IPS-18a (cell line): ENCODE measurements around the gene NRP1.

Experiments
- H3K27ac ChIP-seq: one replicate; pipeline ENCODE4 v1.5.1; 2013; ENCODE audit warnings: low read length
- H3K27me3 ChIP-seq: one replicate; pipeline ENCODE4 v1.6.1; 2013; ENCODE audit warnings: mild to moderate bottlenecking, low read length; ENCODE audit not compliant: control insufficient read depth, insufficient read depth
- H3K36me3 ChIP-seq: one replicate; pipeline ENCODE4 v1.6.1; 2013; ENCODE audit warnings: low read depth, low read length; ENCODE audit not compliant: control insufficient read depth
- H3K4me1 ChIP-seq: one replicate; pipeline ENCODE4 v1.6.1; 2013; ENCODE audit warnings: low read depth, low read length; ENCODE audit not compliant: control insufficient read depth
- H3K4me3 ChIP-seq: one replicate; pipeline ENCODE4 v1.5.1; 2013; ENCODE audit warnings: low read length
- H3K9ac ChIP-seq: one replicate; pipeline ENCODE4 v1.6.1; 2013; ENCODE audit warnings: mild to moderate bottlenecking, low read length, moderate library complexity
- H3K9me3 ChIP-seq: one replicate; pipeline ENCODE4 v1.6.1; 2013; ENCODE audit warnings: low read depth, low read length; ENCODE audit not compliant: control insufficient read depth

The NRP1 gene

DNA sequence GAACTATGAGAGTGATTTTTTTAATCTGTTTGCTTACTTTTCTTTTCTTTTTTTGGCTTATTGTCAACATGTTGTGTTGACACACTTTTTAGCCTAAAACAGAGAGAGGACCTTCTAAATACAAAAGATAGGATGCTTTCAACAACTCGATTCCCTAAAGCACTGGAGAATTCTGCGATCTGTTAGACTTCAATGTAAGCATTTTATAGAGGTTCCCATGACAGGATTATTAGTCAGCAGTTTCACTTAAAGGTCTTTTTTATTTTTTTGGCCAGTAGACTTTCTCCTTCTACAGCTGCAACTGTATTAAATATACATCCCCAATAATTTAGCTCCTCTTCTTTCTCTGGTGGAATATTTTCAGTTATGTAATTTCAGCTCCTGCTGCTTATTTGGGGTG, 12.7 kb upstream of the NRP1 start:
- no peaks in the 10 kb centered on the region for H3K36me3 ChIP-seq
- H3K4me3 ChIP-seq = no peak overlapping the region
- no peaks in the 10 kb centered on the region for H3K4me1 ChIP-seq
- H3K9ac ChIP-seq = no peak overlapping the region
- no peaks in the 10 kb centered on the region for H3K9me3 ChIP-seq
- H3K27me3 ChIP-seq = no peaks in the 10 kb centered on the region
- no peak overlapping the region for H3K27ac ChIP-seq

DNA sequence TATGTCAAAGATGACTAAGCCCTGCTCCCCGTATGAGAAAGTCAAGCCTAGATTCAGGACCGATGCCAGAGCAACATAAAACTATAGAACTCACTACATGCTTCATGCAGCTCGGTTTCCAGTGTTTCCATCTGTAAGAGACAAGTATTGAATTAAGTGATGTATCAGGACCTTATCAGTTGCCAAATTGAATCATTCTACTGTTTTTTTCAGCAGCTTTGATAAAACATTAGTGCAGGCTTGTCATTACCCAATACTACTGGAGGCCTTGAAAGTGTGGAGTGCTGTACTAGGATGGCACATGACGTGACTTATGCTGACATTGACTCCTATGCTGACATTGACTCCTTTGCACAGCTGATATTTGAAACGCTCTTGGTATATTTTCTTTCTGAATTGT, 10.8 kb upstream of the NRP1 start:
- Histone ChIP-seq H3K9ac (no peak overlapping the region), H3K36me3 (no peaks in the 10 kb centered on the region), H3K27ac (no peak overlapping the region), H3K4me3 (no peak overlapping the region), H3K4me1 (no peaks in the 10 kb centered on the region), H3K9me3 (no peaks in the 10 kb centered on the region), H3K27me3 (no peaks in the 10 kb centered on the region)

DNA sequence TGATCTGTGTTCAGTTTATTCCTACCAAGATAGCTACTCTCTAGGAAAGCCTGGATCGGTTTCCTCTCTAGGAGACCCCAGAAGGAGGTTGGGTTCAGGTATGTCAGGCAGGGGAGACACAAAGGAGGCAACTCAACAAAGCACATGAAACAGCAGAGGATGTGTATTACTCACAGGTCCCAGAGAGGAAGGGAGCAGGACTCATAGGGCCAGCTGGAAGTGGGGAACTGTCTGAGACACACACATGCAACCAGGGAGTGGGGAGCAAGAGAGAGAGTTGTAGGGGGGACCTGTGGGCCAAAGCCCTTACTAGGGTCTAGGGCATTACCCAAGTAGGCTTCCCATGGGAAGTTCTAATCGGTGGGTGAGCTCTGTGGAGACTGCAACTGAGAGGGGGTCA, 10.2 kb upstream of the NRP1 start:
- Histone ChIP-seq H3K27ac (no peak overlapping the region), H3K27me3 (no peaks in the 10 kb centered on the region)

DNA sequence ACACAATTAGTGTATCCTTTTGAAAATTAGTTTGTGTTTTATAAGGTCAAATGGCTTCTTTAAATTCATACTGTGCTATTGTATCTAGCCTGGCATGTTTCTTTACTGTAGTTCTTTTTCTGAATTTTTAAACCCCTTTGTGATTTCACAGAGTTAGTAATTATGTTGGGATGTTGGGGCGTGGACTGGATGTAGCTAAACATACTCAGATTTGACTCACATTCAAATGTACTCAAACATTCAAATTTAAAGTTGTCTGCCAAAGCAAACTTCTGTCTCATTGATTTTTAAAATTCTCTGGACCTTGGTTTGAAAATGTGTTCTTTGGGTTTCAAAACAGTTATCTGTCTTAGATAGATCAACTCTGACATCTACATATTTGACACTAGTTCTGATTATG, 7.2 kb upstream of the NRP1 start:
- H3K9ac ChIP-seq = no peak overlapping the region
- H3K36me3 ChIP-seq = no peaks in the 10 kb centered on the region
- H3K4me3 ChIP-seq = no peak overlapping the region

More for the DNA sequence above, 10.2 kb upstream of the NRP1 start:
- H3K36me3 ChIP-seq = no peaks in the 10 kb centered on the region
- H3K4me3 ChIP-seq = no peak overlapping the region
- H3K4me1 ChIP-seq = no peaks in the 10 kb centered on the region
- H3K9me3 ChIP-seq = no peaks in the 10 kb centered on the region
- H3K9ac ChIP-seq = no peak overlapping the region

DNA sequence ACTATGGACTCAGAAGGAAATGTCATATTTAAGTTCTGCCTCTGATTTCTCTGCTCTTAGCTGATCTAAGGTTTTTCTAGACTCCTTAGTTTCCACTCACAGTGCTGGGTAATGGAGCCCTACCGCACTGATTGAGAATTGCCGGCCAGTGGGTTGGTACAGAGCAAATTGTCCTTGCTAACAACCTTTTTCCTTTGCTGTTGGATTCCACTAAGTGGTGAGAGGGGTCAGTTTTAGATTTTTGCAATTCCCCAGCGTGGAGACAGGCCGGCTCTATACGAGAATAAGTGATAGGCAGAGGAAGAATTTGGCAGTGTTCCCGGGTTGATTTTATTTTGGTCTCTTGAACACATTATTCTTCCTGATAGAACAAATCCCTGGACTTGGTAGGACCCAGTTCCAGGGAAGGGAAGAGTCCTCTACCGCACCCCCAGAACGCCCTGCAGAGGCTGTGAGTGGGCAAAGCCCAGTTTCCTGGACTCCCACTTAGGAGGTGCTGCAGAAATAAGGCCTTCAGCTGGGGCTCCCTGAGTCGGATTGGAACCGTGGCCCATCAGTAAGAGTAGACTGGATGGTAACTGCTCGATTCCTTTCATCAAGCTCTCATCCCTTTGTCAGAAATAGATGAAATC, 3.0 kb upstream of the NRP1 start:
- H3K4me1 ChIP-seq = peaks cover 5% of the 10 kb centered on the region
- peaks cover 68% of the 10 kb centered on the region for H3K27me3 ChIP-seq
- no peak overlapping the region for H3K9ac ChIP-seq
- H3K27ac ChIP-seq = no peak overlapping the region
- H3K36me3 ChIP-seq = no peaks in the 10 kb centered on the region
- no peaks in the 10 kb centered on the region for H3K9me3 ChIP-seq
- H3K4me3 ChIP-seq = peak overlapping the region; percentile 72

More for the DNA sequence above, 7.2 kb upstream of the NRP1 start:
- Histone ChIP-seq H3K4me1 (no peaks in the 10 kb centered on the region), H3K27me3 (peaks cover 28% of the 10 kb centered on the region), H3K27ac (no peak overlapping the region), H3K9me3 (no peaks in the 10 kb centered on the region)

DNA sequence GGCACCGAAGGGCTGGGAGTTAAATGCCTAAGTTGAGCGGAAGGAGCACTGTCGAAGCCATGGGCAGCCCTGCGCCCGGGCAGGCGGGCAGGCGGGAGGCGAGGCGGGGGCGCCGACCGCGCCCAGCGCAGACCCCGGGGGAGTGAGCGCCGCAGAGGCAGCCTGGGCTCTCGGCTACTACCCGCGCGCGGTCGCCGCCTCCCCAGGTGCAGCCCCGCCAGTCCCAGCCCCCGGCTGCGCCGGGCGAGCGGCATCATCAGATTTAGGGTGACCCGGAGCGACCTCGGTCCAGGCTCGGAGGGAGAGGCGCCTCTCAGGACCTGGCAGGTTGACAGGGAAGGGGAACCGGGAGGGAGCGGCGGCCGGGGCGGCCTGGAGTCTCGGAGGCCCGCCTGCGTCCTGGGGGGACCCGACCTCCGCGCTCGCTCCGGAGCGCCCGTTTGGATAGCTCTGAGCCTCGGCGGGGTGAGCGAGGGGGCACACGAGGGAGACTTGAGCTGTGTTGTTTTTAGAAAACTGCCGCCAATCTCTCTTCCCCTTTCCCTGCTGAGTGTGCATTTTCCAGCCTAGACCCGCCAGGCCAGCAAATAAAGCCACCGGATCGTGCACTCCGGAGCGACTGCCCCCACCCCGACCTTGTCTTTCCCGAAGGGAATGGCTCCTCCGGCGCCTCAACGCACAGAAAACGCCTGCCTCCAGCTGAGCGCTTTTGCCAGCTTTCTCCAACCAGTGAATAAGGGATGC, 2.3 kb upstream of the NRP1 start:
- no peaks in the 10 kb centered on the region for H3K9me3 ChIP-seq
- peak overlapping the region; percentile 72 for H3K4me3 ChIP-seq
- peaks cover 5% of the 10 kb centered on the region for H3K4me1 ChIP-seq
- no peaks in the 10 kb centered on the region for H3K36me3 ChIP-seq
- H3K27me3 ChIP-seq = peaks cover 75% of the 10 kb centered on the region
- H3K27ac ChIP-seq = no peak overlapping the region
- no peak overlapping the region for H3K9ac ChIP-seq

DNA sequence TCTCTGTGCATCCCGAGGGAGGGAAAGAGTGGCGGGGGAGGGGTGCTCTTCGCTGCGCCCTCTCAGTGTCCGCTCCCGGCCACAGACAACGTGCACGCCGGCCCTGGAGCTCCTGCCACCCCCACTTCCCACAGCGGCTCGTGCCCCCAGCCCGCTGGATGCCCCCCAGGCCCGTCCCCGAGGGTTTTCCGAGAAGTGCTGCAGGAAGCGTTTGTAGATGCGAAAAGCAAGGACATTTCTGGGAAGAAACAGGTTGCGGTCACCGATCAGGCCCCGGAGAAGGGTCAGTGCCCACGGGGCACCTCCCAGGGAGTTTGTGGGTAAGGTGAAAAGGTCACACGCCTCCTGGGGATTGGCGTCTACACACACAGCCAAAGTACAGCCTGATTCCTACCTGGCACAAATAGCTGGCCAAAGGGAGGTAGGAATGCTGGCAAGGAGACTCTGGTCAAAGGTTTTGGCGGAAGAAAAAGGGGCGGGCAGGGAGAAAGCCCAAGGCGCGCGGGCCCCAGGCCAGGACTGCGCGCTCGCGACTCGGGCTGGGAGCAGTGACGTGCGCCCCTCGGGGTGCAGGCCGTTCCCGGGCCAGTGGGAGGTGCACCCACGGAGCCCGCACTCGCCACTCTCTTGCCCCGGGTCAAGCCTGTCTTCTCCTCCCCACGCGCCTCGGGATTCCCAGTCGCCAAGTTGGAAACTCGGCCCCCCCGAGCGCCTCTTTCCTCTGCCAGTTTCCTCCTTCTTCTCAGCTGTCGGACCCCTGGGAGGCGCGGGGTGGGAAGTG, 1.5 kb upstream of the NRP1 start:
- peaks cover 5% of the 10 kb centered on the region for H3K4me1 ChIP-seq
- peaks cover 83% of the 10 kb centered on the region for H3K27me3 ChIP-seq
- no peak overlapping the region for H3K9ac ChIP-seq
- no peaks in the 10 kb centered on the region for H3K36me3 ChIP-seq
- H3K27ac ChIP-seq = no peak overlapping the region
- peak overlapping the region; percentile 72 for H3K4me3 ChIP-seq
- H3K9me3 ChIP-seq = no peaks in the 10 kb centered on the region

DNA sequence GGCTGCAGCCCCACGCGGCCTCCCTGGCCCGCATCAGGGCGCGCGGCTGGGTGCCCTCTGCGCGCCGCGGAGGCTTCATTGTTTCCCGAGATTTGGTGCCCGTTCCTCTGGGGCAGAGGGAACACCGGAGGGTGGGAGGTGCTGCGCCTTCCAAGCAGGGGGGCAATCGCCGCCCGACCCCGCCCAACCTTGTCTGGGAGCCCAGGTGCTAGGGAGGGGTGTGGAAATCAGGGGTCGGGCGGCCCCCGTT, 1.0 kb upstream of the NRP1 start:
- Histone ChIP-seq H3K36me3 (no peaks in the 10 kb centered on the region), H3K4me1 (peaks cover 7% of the 10 kb centered on the region), H3K9me3 (no peaks in the 10 kb centered on the region), H3K27me3 (peaks cover 84% of the 10 kb centered on the region), H3K4me3 (peak overlapping the region; percentile 72), H3K27ac (no peak overlapping the region), H3K9ac (no peak overlapping the region)

DNA sequence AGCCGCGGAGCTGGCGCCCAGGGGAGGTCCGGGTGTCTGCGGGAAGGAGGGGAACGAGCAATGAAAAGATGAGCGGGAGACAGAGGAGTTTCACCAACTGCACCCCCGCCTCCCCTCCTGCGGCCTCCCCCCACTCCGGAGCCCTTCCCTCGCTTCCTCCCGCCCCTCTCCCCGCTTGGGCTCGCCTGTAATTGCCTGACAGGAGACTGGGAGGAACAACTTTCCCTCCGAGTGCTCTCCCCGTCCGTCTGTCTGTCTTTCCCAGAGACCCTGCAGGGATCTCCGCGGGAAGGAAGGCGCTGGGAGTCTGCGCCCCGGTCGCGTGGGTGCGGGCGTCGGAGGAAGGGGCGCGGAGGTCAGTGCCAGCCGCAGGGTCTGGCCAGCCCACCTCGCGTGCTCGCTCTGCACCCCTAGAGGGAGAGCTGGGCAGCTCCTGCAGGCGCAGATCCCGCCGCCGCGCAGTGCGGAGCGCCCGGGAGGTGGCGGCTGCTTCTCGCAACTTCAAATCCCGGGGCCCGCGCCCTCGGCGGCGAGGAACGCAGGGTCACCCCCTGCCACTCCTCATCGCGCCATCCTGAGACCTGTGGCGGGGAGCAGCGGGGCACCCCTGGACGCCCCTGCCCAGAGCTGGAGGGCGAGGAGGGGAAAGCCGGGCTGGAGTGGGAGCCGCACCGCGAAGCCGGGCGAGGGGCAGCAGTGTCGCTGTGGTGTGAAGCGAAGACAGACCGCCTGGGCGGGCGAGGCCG, 511 bp upstream of the NRP1 start:
- H3K27me3 ChIP-seq = peaks cover 84% of the 10 kb centered on the region
- H3K27ac ChIP-seq = no peak overlapping the region
- H3K36me3 ChIP-seq = no peaks in the 10 kb centered on the region
- no peaks in the 10 kb centered on the region for H3K9me3 ChIP-seq
- H3K4me3 ChIP-seq = peak overlapping the region; percentile 72
- peaks cover 7% of the 10 kb centered on the region for H3K4me1 ChIP-seq
- H3K9ac ChIP-seq = peak overlapping the region; percentile 3

DNA sequence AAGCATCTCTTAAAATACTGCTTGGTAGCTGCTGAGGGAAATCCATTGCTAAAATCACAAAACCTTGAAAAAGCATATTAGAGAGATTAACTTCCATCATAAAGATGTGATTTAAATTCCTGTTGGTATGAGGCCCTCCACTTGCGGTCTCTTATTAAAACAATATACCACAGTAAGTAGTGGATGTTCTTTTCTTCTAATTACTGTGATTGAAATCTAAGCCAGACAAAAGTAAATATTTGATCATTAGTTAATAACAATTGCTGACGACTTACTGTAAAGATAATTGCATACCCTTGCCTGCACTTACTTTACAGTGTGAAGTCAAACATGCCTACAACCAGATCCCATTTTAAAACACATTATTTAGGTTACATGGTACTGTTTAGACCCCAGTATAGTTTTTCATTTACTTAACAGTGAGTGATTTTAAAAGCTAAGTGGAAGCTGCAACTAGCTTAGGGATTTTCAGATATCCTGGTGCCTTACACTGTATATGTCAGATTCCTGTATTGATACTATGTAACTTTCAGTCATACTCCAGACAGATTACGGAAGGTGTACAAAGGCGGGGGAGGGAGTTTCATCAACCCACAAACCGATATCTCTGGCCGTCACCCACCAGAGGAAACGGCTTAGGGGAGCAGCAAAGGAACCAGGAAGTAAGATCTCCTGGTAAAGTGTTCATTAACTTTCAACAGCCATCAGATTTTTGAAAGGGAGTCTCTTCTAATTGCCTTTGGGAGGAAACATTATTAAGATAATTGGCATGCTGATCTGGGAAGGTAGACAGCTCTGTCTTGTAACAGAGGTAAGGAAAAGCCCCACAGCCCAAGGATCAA, 986 bp downstream of the NRP1 start:
- peak overlapping the region; percentile 29 for H3K9ac ChIP-seq
- H3K9me3 ChIP-seq = no peaks in the 10 kb centered on the region
- peaks cover 7% of the 10 kb centered on the region for H3K4me1 ChIP-seq
- H3K27me3 ChIP-seq = peaks cover 74% of the 10 kb centered on the region
- peak overlapping the region; percentile 73 for H3K4me3 ChIP-seq
- H3K36me3 ChIP-seq = no peaks in the 10 kb centered on the region
- H3K27ac ChIP-seq = no peak overlapping the region
